WTC11 (cell line): ENCODE data around the gene SCFD1. TPM values are rescaled to one million over a fixed set of nuclear protein-coding genes. Genes with fewer than 3 reads are reported as not detected.

ENCODE experiments used
- ATF1 ChIP-seq: sonication (generic); formaldehyde crosslinking; IDR thresholded peaks from 2 replicates; pipeline ENCODE4 v1.8.1; 2023; ENCODE audit warnings: mild to moderate bottlenecking, moderate library complexity, missing genetic modification reagents
- CREB1 ChIP-seq: sonication (generic); formaldehyde crosslinking; IDR thresholded peaks from 2 replicates; pipeline ENCODE4 v1.8.0; 2023; ENCODE audit warnings: mild to moderate bottlenecking, missing genetic modification reagents
- ESRRA ChIP-seq: sonication (generic); formaldehyde crosslinking; IDR thresholded peaks from 2 replicates; pipeline ENCODE4 v1.8.1; 2022; ENCODE audit warnings: mild to moderate bottlenecking, missing genetic modification reagents, borderline replicate concordance
- FOXK1 ChIP-seq: sonication (generic); formaldehyde crosslinking; IDR thresholded peaks from 2 replicates; pipeline ENCODE4 v1.8.0; 2022; ENCODE audit warnings: mild to moderate bottlenecking, moderate library complexity, missing genetic modification reagents
- MXD4 ChIP-seq: fragments of 250-450 bp; sonication (Bioruptor Pico); IDR thresholded peaks from 2 replicates; pipeline ENCODE4 v1.8.0; 2021; ENCODE audit warnings: mild to moderate bottlenecking, moderate library complexity, borderline replicate concordance
- MYBL2 ChIP-seq: sonication (generic); formaldehyde crosslinking; IDR thresholded peaks from 2 replicates; pipeline ENCODE4 v1.8.1; 2023; ENCODE audit warnings: mild to moderate bottlenecking, moderate library complexity, missing genetic modification reagents
- ZBTB21 ChIP-seq: sonication (generic); formaldehyde crosslinking; IDR thresholded peaks from 2 replicates; pipeline ENCODE4 v1.8.1; 2023; ENCODE audit warnings: mild to moderate bottlenecking, missing genetic modification reagents, borderline replicate concordance
- ZNF121 ChIP-seq: sonication (generic); formaldehyde crosslinking; IDR thresholded peaks from 2 replicates; pipeline ENCODE4 v1.8.0; 2023; ENCODE audit warnings: missing genetic modification reagents
- ZNF317 ChIP-seq: sonication (generic); formaldehyde crosslinking; IDR thresholded peaks from 2 replicates; pipeline ENCODE4 v1.8.1; 2023; ENCODE audit warnings: low read depth, mild to moderate bottlenecking, moderate library complexity, missing genetic modification reagents, borderline replicate concordance
- total RNA-seq: library from RNA; stranded (reverse); gene quantifications from 3 replicates; pipeline ENCODE4 v1.2.3, GENCODE V29; 2021
- TF ChIP-seq, protein P1 (sequence below): sonication (generic); formaldehyde crosslinking; IDR thresholded peaks from 2 replicates; pipeline ENCODE4 v1.8.0; 2023; ENCODE audit warnings: missing genetic modification reagents, mild to moderate bottlenecking, borderline replicate concordance
- TF ChIP-seq, protein P2 (sequence below): fragments of 250-450 bp; sonication (Bioruptor Pico); IDR thresholded peaks from 2 replicates; pipeline ENCODE4 v1.9.0; 2021; ENCODE audit warnings: mild to moderate bottlenecking, borderline replicate concordance
- TF ChIP-seq, protein P3 (sequence below): sonication (generic); formaldehyde crosslinking; IDR thresholded peaks from 2 replicates; pipeline ENCODE4 v1.8.1; 2023; ENCODE audit warnings: mild to moderate bottlenecking, missing genetic modification reagents, moderate library complexity
- TF ChIP-seq, protein P4 (sequence below): sonication (generic); formaldehyde crosslinking; IDR thresholded peaks from 2 replicates; pipeline ENCODE4 v1.8.0; 2022; ENCODE audit warnings: mild to moderate bottlenecking, missing genetic modification reagents
- TF ChIP-seq, protein P5 (sequence below): fragments of 250-450 bp; sonication (Bioruptor Pico); IDR thresholded peaks from 2 replicates; pipeline ENCODE4 v1.8.0; 2021; ENCODE audit warnings: mild to moderate bottlenecking
- TF ChIP-seq, protein P6 (sequence below): sonication (generic); formaldehyde crosslinking; conservative IDR thresholded peaks from 2 replicates; pipeline ENCODE4 v1.8.1; 2022; ENCODE audit warnings: mild to moderate bottlenecking, missing genetic modification reagents
- TF ChIP-seq, protein P7 (sequence below): sonication (generic); formaldehyde crosslinking; IDR thresholded peaks from 2 replicates; pipeline ENCODE4 v1.8.1; 2023; ENCODE audit warnings: mild to moderate bottlenecking, missing genetic modification reagents, borderline replicate concordance
- TF ChIP-seq, protein P8 (sequence below): sonication (generic); formaldehyde crosslinking; IDR thresholded peaks from 2 replicates; pipeline ENCODE4 v1.8.1; 2022; ENCODE audit warnings: low read depth, mild to moderate bottlenecking, moderate library complexity, missing genetic modification reagents, borderline replicate concordance

SCFD1 gene
- total RNA-seq, 1 experiment from 2014 or later: 77.5 TPM

DNA sequence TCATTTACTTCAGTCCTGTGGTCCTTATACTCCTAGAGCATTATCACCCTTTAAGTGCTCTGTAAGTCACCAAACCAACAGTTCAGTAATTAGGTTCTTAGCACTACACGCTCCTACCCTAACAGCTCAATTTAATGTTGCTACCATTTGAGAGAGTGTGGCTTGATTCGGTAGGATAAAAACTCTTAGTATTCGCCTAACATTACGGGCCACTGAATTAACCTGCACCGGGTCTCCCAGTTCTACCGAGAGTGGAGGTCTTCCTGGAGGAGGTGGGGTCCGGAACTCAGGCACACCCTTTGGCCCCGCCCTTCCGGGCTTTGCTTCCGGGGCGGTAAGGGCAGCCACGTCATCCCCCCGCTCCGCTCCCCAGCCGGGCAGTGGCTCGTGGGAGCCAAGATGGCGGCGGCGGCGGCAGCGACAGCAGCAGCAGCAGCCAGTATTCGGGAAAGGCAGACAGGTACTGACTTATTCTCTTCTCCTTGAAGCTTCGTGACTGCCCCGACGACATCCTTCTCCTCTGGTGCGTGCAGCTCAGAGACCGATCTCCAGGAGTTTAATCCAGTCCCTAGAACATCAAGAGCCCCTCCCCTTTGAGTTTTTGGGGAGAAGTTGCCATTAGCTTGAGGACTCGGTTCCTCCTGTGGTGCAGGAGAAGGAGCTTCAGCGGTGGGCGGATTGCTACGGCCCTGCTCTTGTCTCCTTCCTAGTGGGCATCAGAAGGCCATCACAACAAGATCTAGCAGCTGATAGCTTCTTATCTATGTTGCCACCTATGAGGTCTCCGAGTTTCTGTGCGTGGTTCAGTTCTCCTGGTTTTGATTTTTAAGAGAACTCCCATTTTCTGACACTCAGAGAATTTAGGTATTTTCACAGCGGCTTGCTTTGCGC is at the start of gene SCFD1 (continued):
- TF ChIP-seq, protein P1, sequence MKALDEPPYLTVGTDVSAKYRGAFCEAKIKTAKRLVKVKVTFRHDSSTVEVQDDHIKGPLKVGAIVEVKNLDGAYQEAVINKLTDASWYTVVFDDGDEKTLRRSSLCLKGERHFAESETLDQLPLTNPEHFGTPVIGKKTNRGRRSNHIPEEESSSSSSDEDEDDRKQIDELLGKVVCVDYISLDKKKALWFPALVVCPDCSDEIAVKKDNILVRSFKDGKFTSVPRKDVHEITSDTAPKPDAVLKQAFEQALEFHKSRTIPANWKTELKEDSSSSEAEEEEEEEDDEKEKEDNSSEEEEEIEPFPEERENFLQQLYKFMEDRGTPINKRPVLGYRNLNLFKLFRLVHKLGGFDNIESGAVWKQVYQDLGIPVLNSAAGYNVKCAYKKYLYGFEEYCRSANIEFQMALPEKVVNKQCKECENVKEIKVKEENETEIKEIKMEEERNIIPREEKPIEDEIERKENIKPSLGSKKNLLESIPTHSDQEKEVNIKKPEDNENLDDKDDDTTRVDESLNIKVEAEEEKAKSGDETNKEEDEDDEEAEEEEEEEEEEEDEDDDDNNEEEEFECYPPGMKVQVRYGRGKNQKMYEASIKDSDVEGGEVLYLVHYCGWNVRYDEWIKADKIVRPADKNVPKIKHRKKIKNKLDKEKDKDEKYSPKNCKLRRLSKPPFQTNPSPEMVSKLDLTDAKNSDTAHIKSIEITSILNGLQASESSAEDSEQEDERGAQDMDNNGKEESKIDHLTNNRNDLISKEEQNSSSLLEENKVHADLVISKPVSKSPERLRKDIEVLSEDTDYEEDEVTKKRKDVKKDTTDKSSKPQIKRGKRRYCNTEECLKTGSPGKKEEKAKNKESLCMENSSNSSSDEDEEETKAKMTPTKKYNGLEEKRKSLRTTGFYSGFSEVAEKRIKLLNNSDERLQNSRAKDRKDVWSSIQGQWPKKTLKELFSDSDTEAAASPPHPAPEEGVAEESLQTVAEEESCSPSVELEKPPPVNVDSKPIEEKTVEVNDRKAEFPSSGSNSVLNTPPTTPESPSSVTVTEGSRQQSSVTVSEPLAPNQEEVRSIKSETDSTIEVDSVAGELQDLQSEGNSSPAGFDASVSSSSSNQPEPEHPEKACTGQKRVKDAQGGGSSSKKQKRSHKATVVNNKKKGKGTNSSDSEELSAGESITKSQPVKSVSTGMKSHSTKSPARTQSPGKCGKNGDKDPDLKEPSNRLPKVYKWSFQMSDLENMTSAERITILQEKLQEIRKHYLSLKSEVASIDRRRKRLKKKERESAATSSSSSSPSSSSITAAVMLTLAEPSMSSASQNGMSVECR: peak; percentile 52; the same call in 1 of the 2 replicates
- no peak for TF ChIP-seq ATF1 (CRISPR knock-in tag)
- TF ChIP-seq ZBTB21 (CRISPR knock-in tag): 0 out of 2 replicates have a peak, but pooled peaks have one; percentile 27
- TF ChIP-seq FOXK1 (CRISPR knock-in tag): peak; percentile 82
- TF ChIP-seq, protein P2, sequence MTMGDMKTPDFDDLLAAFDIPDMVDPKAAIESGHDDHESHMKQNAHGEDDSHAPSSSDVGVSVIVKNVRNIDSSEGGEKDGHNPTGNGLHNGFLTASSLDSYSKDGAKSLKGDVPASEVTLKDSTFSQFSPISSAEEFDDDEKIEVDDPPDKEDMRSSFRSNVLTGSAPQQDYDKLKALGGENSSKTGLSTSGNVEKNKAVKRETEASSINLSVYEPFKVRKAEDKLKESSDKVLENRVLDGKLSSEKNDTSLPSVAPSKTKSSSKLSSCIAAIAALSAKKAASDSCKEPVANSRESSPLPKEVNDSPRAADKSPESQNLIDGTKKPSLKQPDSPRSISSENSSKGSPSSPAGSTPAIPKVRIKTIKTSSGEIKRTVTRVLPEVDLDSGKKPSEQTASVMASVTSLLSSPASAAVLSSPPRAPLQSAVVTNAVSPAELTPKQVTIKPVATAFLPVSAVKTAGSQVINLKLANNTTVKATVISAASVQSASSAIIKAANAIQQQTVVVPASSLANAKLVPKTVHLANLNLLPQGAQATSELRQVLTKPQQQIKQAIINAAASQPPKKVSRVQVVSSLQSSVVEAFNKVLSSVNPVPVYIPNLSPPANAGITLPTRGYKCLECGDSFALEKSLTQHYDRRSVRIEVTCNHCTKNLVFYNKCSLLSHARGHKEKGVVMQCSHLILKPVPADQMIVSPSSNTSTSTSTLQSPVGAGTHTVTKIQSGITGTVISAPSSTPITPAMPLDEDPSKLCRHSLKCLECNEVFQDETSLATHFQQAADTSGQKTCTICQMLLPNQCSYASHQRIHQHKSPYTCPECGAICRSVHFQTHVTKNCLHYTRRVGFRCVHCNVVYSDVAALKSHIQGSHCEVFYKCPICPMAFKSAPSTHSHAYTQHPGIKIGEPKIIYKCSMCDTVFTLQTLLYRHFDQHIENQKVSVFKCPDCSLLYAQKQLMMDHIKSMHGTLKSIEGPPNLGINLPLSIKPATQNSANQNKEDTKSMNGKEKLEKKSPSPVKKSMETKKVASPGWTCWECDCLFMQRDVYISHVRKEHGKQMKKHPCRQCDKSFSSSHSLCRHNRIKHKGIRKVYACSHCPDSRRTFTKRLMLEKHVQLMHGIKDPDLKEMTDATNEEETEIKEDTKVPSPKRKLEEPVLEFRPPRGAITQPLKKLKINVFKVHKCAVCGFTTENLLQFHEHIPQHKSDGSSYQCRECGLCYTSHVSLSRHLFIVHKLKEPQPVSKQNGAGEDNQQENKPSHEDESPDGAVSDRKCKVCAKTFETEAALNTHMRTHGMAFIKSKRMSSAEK (CRISPR knock-in tag): peak; percentile 75; the same call in 1 of the 2 replicates
- TF ChIP-seq, protein P3, sequence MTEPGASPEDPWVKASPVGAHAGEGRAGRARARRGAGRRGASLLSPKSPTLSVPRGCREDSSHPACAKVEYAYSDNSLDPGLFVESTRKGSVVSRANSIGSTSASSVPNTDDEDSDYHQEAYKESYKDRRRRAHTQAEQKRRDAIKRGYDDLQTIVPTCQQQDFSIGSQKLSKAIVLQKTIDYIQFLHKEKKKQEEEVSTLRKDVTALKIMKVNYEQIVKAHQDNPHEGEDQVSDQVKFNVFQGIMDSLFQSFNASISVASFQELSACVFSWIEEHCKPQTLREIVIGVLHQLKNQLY: no peak
- TF ChIP-seq, protein P4, sequence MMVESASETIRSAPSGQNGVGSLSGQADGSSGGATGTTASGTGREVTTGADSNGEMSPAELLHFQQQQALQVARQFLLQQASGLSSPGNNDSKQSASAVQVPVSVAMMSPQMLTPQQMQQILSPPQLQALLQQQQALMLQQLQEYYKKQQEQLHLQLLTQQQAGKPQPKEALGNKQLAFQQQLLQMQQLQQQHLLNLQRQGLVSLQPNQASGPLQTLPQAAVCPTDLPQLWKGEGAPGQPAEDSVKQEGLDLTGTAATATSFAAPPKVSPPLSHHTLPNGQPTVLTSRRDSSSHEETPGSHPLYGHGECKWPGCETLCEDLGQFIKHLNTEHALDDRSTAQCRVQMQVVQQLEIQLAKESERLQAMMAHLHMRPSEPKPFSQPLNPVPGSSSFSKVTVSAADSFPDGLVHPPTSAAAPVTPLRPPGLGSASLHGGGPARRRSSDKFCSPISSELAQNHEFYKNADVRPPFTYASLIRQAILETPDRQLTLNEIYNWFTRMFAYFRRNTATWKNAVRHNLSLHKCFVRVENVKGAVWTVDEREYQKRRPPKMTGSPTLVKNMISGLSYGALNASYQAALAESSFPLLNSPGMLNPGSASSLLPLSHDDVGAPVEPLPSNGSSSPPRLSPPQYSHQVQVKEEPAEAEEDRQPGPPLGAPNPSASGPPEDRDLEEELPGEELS (CRISPR knock-in tag): no peak
- TF ChIP-seq, protein P5, sequence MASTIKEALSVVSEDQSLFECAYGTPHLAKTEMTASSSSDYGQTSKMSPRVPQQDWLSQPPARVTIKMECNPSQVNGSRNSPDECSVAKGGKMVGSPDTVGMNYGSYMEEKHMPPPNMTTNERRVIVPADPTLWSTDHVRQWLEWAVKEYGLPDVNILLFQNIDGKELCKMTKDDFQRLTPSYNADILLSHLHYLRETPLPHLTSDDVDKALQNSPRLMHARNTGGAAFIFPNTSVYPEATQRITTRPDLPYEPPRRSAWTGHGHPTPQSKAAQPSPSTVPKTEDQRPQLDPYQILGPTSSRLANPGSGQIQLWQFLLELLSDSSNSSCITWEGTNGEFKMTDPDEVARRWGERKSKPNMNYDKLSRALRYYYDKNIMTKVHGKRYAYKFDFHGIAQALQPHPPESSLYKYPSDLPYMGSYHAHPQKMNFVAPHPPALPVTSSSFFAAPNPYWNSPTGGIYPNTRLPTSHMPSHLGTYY (CRISPR knock-in tag): peak; percentile 90; the same call in 1 of the 2 replicates
- TF ChIP-seq, protein P6, sequence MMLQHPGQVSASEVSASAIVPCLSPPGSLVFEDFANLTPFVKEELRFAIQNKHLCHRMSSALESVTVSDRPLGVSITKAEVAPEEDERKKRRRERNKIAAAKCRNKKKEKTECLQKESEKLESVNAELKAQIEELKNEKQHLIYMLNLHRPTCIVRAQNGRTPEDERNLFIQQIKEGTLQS (CRISPR knock-in tag): no peak
- peak; percentile 36; the same call in 1 of the 2 replicates for TF ChIP-seq ZNF121 (CRISPR knock-in tag)
- peak; percentile 80; the same call in 1 of the 2 replicates for TF ChIP-seq MYBL2
- TF ChIP-seq MXD4 (CRISPR knock-in tag): no peak
- no peak for TF ChIP-seq ZNF317 (CRISPR knock-in tag)
- TF ChIP-seq, protein P7, sequence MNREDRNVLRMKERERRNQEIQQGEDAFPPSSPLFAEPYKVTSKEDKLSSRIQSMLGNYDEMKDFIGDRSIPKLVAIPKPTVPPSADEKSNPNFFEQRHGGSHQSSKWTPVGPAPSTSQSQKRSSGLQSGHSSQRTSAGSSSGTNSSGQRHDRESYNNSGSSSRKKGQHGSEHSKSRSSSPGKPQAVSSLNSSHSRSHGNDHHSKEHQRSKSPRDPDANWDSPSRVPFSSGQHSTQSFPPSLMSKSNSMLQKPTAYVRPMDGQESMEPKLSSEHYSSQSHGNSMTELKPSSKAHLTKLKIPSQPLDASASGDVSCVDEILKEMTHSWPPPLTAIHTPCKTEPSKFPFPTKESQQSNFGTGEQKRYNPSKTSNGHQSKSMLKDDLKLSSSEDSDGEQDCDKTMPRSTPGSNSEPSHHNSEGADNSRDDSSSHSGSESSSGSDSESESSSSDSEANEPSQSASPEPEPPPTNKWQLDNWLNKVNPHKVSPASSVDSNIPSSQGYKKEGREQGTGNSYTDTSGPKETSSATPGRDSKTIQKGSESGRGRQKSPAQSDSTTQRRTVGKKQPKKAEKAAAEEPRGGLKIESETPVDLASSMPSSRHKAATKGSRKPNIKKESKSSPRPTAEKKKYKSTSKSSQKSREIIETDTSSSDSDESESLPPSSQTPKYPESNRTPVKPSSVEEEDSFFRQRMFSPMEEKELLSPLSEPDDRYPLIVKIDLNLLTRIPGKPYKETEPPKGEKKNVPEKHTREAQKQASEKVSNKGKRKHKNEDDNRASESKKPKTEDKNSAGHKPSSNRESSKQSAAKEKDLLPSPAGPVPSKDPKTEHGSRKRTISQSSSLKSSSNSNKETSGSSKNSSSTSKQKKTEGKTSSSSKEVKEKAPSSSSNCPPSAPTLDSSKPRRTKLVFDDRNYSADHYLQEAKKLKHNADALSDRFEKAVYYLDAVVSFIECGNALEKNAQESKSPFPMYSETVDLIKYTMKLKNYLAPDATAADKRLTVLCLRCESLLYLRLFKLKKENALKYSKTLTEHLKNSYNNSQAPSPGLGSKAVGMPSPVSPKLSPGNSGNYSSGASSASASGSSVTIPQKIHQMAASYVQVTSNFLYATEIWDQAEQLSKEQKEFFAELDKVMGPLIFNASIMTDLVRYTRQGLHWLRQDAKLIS (CRISPR knock-in tag): 0 out of 2 replicates have a peak, but pooled peaks have one; percentile 51
- TF ChIP-seq CREB1 (CRISPR knock-in tag): peak; percentile 67
- TF ChIP-seq, protein P8, sequence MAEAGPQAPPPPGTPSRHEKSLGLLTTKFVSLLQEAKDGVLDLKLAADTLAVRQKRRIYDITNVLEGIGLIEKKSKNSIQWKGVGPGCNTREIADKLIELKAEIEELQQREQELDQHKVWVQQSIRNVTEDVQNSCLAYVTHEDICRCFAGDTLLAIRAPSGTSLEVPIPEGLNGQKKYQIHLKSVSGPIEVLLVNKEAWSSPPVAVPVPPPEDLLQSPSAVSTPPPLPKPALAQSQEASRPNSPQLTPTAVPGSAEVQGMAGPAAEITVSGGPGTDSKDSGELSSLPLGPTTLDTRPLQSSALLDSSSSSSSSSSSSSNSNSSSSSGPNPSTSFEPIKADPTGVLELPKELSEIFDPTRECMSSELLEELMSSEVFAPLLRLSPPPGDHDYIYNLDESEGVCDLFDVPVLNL (CRISPR knock-in tag): no peak
- 0 out of 2 replicates have a peak, but pooled peaks have one; percentile 23 for TF ChIP-seq ESRRA (CRISPR knock-in tag)
